GM18870 (cell line): ENCODE data around the gene RBMS3.

Experiments
- ATAC-seq: cut with Tn5 transposase; IDR thresholded peaks from one replicate; pipeline ENCODE4 v1.9.1; 2021; ENCODE audit warnings: moderate library complexity; ENCODE audit not compliant: unreplicated experiment

Gene RBMS3

DNA sequence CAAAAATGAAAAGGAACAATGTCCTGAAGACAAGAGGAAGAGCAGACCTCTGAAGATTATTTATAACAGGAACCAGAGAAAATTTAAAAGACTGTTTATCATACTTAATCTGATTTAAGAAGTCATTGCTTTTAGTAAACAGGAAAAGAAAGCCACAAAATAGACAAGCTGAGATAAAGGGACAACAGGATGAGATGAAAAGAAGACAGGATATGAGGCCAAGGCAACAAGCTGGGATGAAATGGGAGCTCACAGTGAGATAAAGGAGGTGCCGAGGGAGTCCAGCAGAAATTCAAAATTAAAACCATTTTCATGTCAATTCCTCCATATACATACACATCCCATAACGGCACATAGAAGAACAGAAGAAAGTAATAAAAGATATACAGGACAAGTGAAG lies 277.0 kb downstream of the RBMS3 start:
- ATAC-seq, result no peak

DNA sequence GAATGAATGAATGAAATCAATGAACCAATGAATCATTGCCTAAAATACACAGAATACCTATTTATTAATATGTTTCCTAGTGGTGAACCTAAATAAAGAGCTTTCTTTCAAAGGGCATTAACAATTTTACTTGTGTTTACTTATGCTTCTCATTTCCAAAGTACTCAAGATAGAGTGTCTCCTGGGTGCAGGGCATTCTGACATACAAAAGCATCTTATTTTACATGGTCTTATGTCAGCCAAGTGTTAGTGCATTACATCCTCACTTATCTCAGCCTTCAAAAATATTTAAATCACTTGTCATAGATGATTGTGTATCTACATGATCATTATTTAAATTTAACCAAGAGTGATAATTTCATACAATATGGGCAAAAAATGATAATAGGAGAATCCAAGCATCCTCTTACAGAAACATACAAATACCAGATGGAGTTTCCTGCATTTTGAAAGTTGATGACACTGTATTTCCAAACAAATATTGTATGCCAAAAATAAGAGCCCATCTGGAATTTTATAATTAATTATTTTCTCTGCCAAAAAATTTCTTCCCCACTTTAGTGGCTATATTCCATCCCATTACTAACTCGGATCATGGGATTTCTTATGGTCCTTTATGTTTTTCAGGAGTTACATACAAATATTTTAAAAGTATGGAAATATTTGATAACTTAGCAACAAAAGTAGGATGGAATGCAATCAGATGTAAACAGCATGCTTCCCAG lies 279.0 kb downstream of the RBMS3 start:
- ATAC-seq, result no peak

DNA sequence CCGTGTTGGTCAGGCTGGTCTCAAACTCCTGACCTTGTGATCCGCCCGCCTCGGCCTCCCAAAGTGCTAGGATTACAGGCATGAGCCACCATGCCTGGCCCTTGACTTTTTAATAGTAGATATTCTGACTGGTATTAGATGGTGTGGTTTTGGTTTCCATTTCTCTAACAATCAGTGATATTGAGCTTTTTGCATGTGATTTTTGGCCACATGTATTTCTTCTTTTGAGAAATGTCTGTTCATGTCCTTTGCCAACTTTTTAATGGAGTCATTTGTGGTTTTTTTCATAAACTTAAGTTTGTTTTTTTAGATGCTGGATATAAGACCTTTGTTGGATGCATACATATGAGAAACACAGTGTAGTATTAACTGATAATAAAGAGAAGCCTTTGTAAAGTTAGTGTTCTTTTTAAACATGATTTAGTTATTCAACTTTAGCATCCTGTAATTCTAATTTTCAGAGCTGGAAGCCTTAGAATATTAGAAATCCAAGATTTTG lies 280.8 kb downstream of the RBMS3 start:
- no peak for ATAC-seq

GRCh38 chr3:29565236-29565635 lies 284.4 kb downstream of the RBMS3 start:
- no peak for ATAC-seq

- no peak for ATAC-seq
These were observed 286.6 kb downstream of the RBMS3 start for GRCh38 chr3:29567501-29567900.

DNA sequence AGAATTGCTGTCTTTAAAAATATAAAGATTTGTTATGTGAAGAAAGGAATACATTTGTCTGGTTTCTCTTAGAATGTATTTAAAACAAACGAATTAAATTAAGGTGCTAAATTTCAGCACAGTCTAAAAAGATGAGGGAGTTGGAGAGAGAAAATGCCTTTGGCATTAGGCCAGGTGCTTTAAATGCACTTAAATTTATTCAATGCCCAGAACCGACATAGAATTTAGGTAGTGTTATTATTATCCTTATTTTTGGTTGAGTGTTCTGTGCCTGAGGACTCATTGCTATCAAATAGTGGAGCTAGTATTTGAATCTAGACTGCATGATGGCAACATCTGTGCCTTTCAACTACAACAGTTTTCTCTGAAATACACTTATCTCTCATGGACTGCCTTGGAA lies 287.5 kb downstream of the RBMS3 start:
- ATAC-seq, result no peak

GRCh38 chr3:29576181-29576580 lies 295.3 kb downstream of the RBMS3 start:
- no peak for ATAC-seq

GRCh38 chr3:29576675-29577074 lies 295.8 kb downstream of the RBMS3 start:
- ATAC-seq, result no peak

DNA sequence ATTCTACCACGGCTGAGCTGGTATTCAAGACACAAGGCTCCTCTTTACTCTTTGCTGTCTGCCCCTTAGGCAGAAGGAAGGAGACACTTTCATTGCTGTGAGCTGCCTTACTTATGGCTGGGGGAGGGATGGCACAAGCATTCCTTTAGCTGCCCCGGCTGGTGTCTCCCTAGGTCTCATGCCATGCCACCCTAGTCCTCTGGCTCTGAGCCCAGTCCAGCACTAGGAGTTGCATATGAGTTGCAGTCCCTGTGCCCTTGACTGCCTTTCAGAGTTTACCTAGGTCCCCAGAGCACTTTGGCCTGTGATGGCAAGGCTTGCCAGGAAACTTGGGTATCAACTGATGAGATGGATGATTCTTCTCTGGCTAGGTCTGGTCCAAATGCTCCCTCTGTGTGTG lies 296.4 kb downstream of the RBMS3 start:
- ATAC-seq, result no peak

GRCh38 chr3:29581311-29581710 lies 300.4 kb downstream of the RBMS3 start:
- ATAC-seq, result no peak

GRCh38 chr3:29582273-29582672 lies 301.4 kb downstream of the RBMS3 start:
- ATAC-seq, result no peak

- no peak for ATAC-seq
These were observed 303.0 kb downstream of the RBMS3 start for GRCh38 chr3:29583861-29584260.

GRCh38 chr3:29585368-29585767 lies 304.5 kb downstream of the RBMS3 start:
- no peak for ATAC-seq

DNA sequence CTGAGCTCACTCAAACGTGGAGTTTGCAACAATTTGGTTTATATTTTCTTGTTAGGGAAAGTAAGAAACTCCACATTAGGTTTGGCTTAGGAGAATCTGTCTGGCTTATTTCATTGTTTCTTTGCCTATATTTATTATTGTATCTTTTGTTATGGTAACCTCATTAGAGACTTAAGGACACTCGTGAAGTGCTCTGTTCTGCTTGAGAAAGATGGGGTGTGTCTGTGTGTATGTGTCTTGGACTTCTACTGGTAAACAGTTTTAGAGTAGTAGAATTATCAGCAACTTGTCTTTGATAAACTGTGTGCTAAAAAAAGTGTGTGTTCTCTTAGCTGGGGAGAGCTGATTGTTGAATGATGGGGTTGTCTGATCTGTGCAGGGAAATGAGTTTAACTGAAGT lies 306.5 kb downstream of the RBMS3 start:
- ATAC-seq, result no peak

DNA sequence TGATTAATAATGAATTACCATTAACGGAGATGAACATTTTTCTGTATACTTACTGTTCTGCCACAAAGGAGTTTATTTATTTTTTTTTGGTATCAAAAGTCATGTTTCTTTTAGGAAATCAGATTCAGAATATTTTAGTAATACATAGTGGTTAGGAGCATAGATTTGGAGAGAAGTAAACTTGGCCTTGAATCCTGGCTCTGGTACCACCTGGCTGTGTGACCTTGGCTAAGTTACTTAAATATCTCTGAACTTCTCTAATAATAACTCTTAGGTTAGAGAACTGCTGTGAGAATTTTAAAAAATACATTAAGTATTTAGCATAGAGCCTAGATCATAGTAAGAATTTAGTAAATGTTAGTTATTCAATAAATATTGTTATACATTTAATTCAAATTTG lies 309.1 kb downstream of the RBMS3 start:
- no peak for ATAC-seq

DNA sequence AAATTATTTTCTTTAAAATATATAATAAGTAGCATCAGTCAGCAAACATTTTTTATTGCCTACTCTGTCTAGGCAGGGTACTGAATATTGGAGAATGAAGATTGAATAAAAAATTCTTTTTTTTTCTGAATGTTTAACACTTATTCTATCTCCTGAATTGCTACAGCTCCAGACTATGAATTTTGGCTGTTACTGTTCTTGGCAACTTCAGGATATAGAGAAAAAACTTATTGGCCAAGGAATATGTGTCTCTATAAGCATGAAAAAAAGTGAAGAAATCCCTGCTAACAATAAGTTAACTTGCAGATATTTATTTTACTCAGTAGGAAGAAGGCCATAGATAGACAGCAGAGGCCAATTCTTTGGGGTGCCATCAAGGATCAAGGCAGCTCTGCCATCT lies 309.6 kb downstream of the RBMS3 start:
- no peak for ATAC-seq

- ATAC-seq, result no peak
These were observed 310.7 kb downstream of the RBMS3 start for GRCh38 chr3:29591579-29591978.

DNA sequence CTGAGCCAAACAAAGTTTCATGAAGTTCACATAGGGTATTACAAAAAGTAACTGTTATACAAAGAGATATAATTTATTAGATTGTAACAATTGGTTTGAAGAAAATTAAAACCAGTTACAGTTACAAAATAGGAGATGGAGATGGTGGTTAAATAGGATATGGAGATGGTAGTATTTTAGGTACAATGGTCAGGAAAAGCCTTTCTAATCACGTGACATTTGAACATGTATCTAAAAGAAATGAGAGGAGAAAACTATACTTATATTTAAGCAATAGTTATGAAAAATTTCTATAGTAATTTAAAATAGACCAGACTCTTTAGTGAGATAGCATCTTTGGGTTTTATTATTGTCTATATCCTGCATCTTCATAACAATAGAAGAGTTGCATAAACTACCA lies 312.9 kb downstream of the RBMS3 start:
- no peak for ATAC-seq

- ATAC-seq, result no peak
These were observed 313.4 kb downstream of the RBMS3 start for GRCh38 chr3:29594261-29594660.

DNA sequence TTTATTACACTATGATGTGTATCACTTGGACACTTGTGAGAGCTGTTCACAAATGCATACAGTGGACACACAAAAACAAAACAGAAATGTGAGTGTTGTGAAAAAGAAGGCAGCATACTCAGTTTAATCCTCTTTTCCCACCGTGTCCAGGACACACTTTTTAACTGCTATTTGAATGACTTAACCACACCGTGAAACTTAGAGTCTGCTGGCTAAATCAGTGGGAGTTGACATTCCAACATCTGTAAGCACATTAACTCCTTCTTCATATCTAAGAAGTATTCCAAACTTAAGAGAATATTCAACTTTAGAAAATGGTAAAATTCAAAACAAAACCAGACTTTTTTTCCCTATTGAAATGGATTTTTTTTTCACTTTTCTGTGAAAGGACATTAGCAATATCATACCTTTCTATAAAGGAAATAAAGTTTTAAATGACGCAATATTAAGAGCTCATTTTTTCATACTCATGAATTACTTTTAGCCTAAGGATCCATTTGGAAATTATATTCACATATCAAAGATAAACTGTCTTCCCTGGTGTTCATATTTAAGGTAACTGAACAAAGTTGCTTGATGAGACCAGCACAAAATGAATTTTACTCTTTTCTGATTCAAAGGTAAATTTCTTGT lies 316.6 kb downstream of the RBMS3 start:
- ATAC-seq, result no peak

- ATAC-seq, result no peak
These were observed 321.2 kb downstream of the RBMS3 start for GRCh38 chr3:29601861-29602585.

DNA sequence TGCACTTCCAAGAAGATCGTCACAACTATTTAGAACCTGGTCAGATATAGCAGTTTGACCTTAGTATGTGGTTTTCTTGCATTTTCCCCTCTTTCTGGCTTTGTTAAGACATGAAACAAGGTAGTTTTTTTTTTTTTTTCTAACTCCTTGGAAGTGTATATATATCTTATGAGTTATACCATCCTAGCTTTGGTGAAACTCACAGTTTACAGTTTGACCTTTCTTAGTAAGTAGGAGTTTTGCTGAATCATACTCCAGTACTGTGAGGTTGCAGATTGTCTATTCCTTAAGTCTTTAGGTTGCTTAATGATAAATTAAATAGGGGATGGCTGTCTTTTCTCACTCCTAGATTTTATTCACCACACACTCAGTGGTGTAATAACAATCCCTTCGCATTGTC lies 325.0 kb downstream of the RBMS3 start:
- no peak for ATAC-seq
